SK-N-MC (cell line): Measurements from ENCODE around the gene SFXN5.

ENCODE experiments used
- DNase-seq: peaks from one replicate; pipeline ENCODE4 v3.0.0-alpha.2; 2011; ENCODE audit warnings: low read depth, low spot score
- H3K27ac ChIP-seq: fragments of 200-600 bp; sonication (generic); 2 replicates; pipeline ENCODE4 v1.5.1; 2016; ENCODE audit warnings: mixed run types
- H3K36me3 ChIP-seq: fragments of 200-600 bp; sonication (generic); 2 replicates; pipeline ENCODE4 v1.6.1; 2017; ENCODE audit warnings: antibody characterized with exemption, low read length, mixed read lengths; ENCODE audit not compliant: insufficient read depth
- H3K4me3 ChIP-seq: fragments of 200-600 bp; sonication (generic); 2 replicates; pipeline ENCODE4 v1.5.1; 2016
- H3K9ac ChIP-seq: fragments of 200-600 bp; sonication (generic); 2 replicates; pipeline ENCODE4 v1.8.0; 2017; ENCODE audit warnings: mixed run types, mixed read lengths; ENCODE audit not compliant: insufficient read length
- H3K9me3 ChIP-seq: fragments of 200-600 bp; sonication (generic); 2 replicates; pipeline ENCODE4 v1.6.1; 2017; ENCODE audit warnings: low read depth, mild to moderate bottlenecking, antibody characterized with exemption, low read length, moderate library complexity, mixed read lengths
- EZH2 ChIP-seq: fragments of 200-600 bp; sonication (generic); IDR thresholded peaks from one replicate; pipeline ENCODE4 v1.6.1; 2017; ENCODE audit warnings: antibody characterized with exemption
- FOXP2 ChIP-seq: optimal IDR thresholded peaks from 2 replicates; pipeline ENCODE3; 2011; ENCODE audit warnings: mild to moderate bottlenecking, moderate library complexity; ENCODE audit not compliant: insufficient read depth; ENCODE audit errors: extremely low read length, control extremely low read depth
- POLR2AphosphoS5 ChIP-seq: IDR thresholded peaks from 2 replicates; pipeline ENCODE4 v1.6.1; 2012; ENCODE audit warnings: mild to moderate bottlenecking, low read depth, low read length, borderline replicate concordance

Gene SFXN5

DNA sequence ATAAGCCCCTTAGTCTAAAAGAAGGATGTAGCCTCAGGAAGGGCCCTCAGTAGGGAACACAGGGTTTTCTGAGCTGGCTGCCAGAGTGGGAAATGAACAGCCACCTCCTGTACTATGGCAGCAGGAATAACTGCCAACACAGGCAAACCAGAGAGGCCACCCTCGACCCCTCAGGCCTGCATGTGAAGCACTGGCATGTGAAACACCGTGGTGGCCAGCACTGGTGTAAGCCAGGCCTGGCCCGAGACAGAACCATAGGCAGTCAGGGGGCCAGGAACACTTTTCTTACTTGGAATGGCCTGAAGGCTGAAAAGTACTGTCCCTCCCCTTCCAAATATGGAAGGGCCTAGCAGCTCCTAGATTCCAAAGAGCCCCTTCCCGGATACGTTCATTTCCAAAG lies 28.2 kb downstream of the SFXN5 start:
- Histone ChIP-seq H3K36me3 (no peaks in the 10 kb centered on the region), H3K4me3 (no peak overlapping the region), H3K27ac (no peak overlapping the region), H3K9me3 (no peaks in the 10 kb centered on the region), H3K9ac (no peak overlapping the region)
- TF ChIP-seq POLR2AphosphoS5 (no peak), EZH2 (no peak), FOXP2 (no peak)
- no peak for DNase-seq

DNA sequence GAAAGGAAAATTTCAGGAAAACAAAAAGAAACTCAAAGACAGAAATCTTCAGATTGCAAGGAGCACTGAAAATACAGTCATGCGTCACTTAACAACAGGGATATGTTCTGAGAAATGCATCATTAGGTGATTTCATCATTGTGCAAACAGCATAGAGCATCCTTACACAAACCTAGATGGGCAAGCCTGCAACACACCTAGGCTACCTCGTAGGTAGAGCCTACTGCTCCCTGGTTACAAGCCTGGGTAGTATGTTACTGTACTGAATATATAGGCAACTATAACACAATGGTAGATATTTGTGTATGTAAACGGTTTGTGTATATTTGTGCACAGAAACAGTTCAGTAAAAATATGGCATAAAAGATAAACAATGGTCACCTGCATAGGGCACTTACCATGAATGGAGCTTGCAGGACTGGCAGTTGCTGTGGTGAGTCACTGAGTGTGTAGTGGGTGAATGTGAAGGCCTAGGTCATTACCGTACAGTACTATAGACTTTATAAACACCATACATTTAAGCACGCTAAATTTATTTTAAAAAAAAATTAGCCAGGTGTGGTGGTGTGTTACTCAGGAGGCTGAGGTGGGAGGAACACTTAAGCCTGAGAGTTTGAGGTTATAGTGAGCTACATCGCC lies 33.4 kb downstream of the SFXN5 start:
- no peak for DNase-seq

GRCh38 chr2:73036766-73037165 lies 34.7 kb downstream of the SFXN5 start:
- no peak overlapping the region for H3K27ac ChIP-seq
- H3K9ac ChIP-seq: no peak overlapping the region
- TF ChIP-seq POLR2AphosphoS5: no peak
- no peak for TF ChIP-seq FOXP2
- TF ChIP-seq EZH2: no peak
- no peak overlapping the region for H3K4me3 ChIP-seq
- no peaks in the 10 kb centered on the region for H3K36me3 ChIP-seq
- no peaks in the 10 kb centered on the region for H3K9me3 ChIP-seq
- DNase-seq: no peak

More for the DNA sequence above, 33.4 kb downstream of the SFXN5 start:
- TF ChIP-seq POLR2AphosphoS5 (no peak), FOXP2 (no peak), EZH2 (no peak)
- Histone ChIP-seq H3K36me3 (no peaks in the 10 kb centered on the region), H3K27ac (no peak overlapping the region), H3K9me3 (no peaks in the 10 kb centered on the region), H3K9ac (no peak overlapping the region), H3K4me3 (no peak overlapping the region)

- H3K27ac ChIP-seq: no peak overlapping the region
- no peaks in the 10 kb centered on the region for H3K9me3 ChIP-seq
- H3K4me3 ChIP-seq: no peak overlapping the region
- DNase-seq: no peak
- TF ChIP-seq POLR2AphosphoS5: no peak
- TF ChIP-seq FOXP2: no peak
- TF ChIP-seq EZH2: no peak
- no peaks in the 10 kb centered on the region for H3K36me3 ChIP-seq
- H3K9ac ChIP-seq: no peak overlapping the region
Measured at GRCh38 chr2:73035899-73036711, 35.4 kb downstream of the SFXN5 start.

DNA sequence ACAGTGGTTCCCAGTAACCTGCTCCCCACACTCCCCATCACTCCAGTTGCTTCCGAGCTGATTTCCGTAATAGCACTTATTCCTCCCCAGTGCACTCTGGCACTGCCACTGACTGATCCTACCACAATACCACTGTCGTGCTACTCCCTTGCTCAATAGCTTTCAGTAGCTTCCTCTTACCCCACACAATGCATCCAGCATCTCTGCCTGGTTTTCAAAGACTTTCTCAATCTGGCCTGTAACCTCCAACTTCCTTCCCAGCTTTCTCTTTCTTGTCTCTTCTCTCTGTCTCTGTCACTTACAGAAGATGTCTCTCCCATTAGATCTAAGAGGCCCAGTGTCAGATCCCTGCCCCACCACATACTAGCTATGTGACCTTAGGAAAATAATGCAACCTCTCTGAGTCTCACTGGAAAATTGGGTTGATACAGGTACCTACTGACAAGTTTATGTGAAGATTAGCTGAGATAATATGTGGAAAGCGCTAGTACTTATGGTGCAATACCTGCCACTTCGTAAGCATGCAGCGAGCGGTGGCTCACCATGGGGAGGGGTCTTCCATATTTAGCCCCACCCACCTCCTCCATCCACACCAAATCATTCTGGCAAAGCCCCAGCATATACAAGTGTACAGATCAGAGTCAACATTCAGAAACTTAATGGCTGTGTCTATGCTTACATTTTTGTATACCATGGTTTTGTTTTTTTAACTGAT lies 36.7 kb downstream of the SFXN5 start:
- Histone ChIP-seq H3K9ac (no peak overlapping the region), H3K4me3 (no peak overlapping the region), H3K27ac (no peak overlapping the region), H3K36me3 (no peaks in the 10 kb centered on the region), H3K9me3 (no peaks in the 10 kb centered on the region)
- TF ChIP-seq POLR2AphosphoS5 (no peak), FOXP2 (no peak), EZH2 (no peak)
- DNase-seq: no peak

- Histone ChIP-seq H3K9me3 (no peaks in the 10 kb centered on the region), H3K4me3 (no peak overlapping the region), H3K9ac (no peak overlapping the region), H3K27ac (no peak overlapping the region), H3K36me3 (no peaks in the 10 kb centered on the region)
- DNase-seq: no peak
- TF ChIP-seq FOXP2: no peak
- TF ChIP-seq EZH2: no peak
- TF ChIP-seq POLR2AphosphoS5: no peak
Measured at GRCh38 chr2:73033766-73034381, 37.6 kb downstream of the SFXN5 start.

- no peak for DNase-seq
- H3K9me3 ChIP-seq: no peaks in the 10 kb centered on the region
- H3K4me3 ChIP-seq: no peak overlapping the region
- TF ChIP-seq POLR2AphosphoS5 (no peak), FOXP2 (no peak), EZH2 (no peak)
- H3K36me3 ChIP-seq: no peaks in the 10 kb centered on the region
- H3K9ac ChIP-seq: no peak overlapping the region
- H3K27ac ChIP-seq: no peak overlapping the region
Measured at GRCh38 chr2:73033142-73033765, 38.3 kb downstream of the SFXN5 start.

DNA sequence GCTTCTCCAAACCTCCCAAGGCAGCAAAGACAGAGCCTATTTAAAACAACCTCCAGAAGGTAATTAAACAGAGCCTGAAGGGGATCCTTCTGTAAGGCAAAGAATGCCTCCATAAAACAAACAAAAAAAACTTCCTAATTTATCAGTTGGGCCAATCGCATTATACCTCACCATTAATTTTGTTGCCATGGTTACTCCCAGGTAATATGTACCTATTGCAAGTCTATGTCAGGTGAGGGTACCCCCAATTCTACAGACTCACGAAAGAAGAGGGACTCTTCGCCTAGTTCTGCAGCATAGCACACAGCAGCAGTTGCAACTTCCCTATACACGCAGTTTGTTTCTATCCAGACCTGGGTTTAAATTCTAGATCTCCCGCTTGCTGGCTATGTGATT lies 38.8 kb downstream of the SFXN5 start:
- Histone ChIP-seq H3K27ac (no peak overlapping the region), H3K4me3 (no peak overlapping the region), H3K9ac (no peak overlapping the region), H3K9me3 (no peaks in the 10 kb centered on the region), H3K36me3 (no peaks in the 10 kb centered on the region)
- no peak for DNase-seq
- TF ChIP-seq FOXP2 (no peak), EZH2 (no peak), POLR2AphosphoS5 (no peak)
